ENCODE measurements around the gene CCDC12.

GRCh38 chr3:46873521-46873920 lies 103.0 kb downstream of the CCDC12 start:
- no peak for TF ChIP-seq POLR2A (IDR thresholded peaks at IDR 0.05)
- TF ChIP-seq, protein P1, sequence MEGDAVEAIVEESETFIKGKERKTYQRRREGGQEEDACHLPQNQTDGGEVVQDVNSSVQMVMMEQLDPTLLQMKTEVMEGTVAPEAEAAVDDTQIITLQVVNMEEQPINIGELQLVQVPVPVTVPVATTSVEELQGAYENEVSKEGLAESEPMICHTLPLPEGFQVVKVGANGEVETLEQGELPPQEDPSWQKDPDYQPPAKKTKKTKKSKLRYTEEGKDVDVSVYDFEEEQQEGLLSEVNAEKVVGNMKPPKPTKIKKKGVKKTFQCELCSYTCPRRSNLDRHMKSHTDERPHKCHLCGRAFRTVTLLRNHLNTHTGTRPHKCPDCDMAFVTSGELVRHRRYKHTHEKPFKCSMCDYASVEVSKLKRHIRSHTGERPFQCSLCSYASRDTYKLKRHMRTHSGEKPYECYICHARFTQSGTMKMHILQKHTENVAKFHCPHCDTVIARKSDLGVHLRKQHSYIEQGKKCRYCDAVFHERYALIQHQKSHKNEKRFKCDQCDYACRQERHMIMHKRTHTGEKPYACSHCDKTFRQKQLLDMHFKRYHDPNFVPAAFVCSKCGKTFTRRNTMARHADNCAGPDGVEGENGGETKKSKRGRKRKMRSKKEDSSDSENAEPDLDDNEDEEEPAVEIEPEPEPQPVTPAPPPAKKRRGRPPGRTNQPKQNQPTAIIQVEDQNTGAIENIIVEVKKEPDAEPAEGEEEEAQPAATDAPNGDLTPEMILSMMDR (IDR thresholded peaks at IDR 0.05): no peak
- TF ChIP-seq EP300 (IDR thresholded peaks at IDR 0.05): no peak
- TF ChIP-seq POLR2AphosphoS5 (IDR thresholded peaks at IDR 0.05): no peak

All from sigmoid colon (tissue), 4 donors.